ENCODE data around the gene GTPBP1. TPM values are rescaled to one million over a fixed set of nuclear protein-coding genes. Genes with fewer than 3 reads are reported as not detected.

GTPBP1 gene
- total and polyA plus RNA-seq, 2 of the 13 experiments (the other 11 are each of a cell fraction or from before 2014, with no cell fraction given), result 22.3 to 27.0 TPM

GRCh38 chr22:38755155-38755910 lies 49.6 kb downstream of the GTPBP1 start (continued):
- peak; percentile 53; the same call in 1 of the 2 replicates for TF ChIP-seq ZNF280B (CRISPR knock-in tag; IDR thresholded peaks at IDR 0.05; ENCODE audit: borderline replicate concordance)
- TF ChIP-seq ATRX (CRISPR knock-in tag; IDR thresholded peaks at IDR 0.05; ENCODE audit: borderline replicate concordance), result no peak
- peak; percentile 87 for TF ChIP-seq HOXA3 (CRISPR knock-in tag; IDR thresholded peaks at IDR 0.05)
- TF ChIP-seq ZSCAN9 (CRISPR knock-in tag; IDR thresholded peaks at IDR 0.05; ENCODE audit: borderline replicate concordance), result no peak
- TF ChIP-seq HDAC2 (CRISPR knock-in tag; IDR thresholded peaks at IDR 0.05), result peak; percentile 78
- TF ChIP-seq ZNF703 (CRISPR knock-in tag; IDR thresholded peaks at IDR 0.05; ENCODE audit: borderline replicate concordance), result no peak
- TF ChIP-seq ZNF235 (CRISPR knock-in tag; IDR thresholded peaks at IDR 0.05; ENCODE audit: borderline replicate concordance), result peak; percentile 74; the same call in 1 of the 2 replicates
- no peak for TF ChIP-seq PRDM10 (CRISPR knock-in tag; IDR thresholded peaks at IDR 0.05; ENCODE audit: low read depth)
- TF ChIP-seq ZNF30 (CRISPR knock-in tag; IDR thresholded peaks at IDR 0.05), result no peak
- no peak for TF ChIP-seq NFKB2 (CRISPR knock-in tag; IDR thresholded peaks at IDR 0.05; ENCODE audit: borderline replicate concordance)
- no peak for TF ChIP-seq CEBPG (CRISPR knock-in tag; IDR thresholded peaks at IDR 0.05)
- TF ChIP-seq TARDBP (CRISPR knock-in tag; IDR thresholded peaks at IDR 0.05), result peak; percentile 84
- TF ChIP-seq KDM6A (CRISPR knock-in tag; IDR thresholded peaks at IDR 0.05; ENCODE audit: low read depth), result 0 out of 2 replicates have a peak, but pooled peaks have one; percentile 14
- TF ChIP-seq GLMP (CRISPR knock-in tag; IDR thresholded peaks at IDR 0.05; ENCODE audit: borderline replicate concordance), result no peak
- no peak for TF ChIP-seq SP4 (CRISPR knock-in tag; IDR thresholded peaks at IDR 0.05)
- TF ChIP-seq ZKSCAN8 (CRISPR knock-in tag; IDR thresholded peaks at IDR 0.05; ENCODE audit: borderline replicate concordance), result peak; percentile 64; the same call in 1 of the 2 replicates
- no peak; the same call in 1 of the 2 replicates for TF ChIP-seq TAF1 (CRISPR knock-in tag; IDR thresholded peaks at IDR 0.05)
- no peak for TF ChIP-seq HOXA9 (CRISPR knock-in tag; IDR thresholded peaks at IDR 0.05; ENCODE audit: borderline replicate concordance)
- no peak for TF ChIP-seq CENPT (CRISPR knock-in tag; IDR thresholded peaks at IDR 0.05; ENCODE audit: low read depth)
- peak; percentile 94 for TF ChIP-seq HNRNPL (IDR thresholded peaks at IDR 0.05; ENCODE audit: low read depth, low read length)
- TF ChIP-seq KDM5A (IDR thresholded peaks at IDR 0.05; ENCODE audit: borderline replicate concordance, low read length), result no peak
- no peak for TF ChIP-seq MIER3 (CRISPR knock-in tag; IDR thresholded peaks at IDR 0.05; ENCODE audit: borderline replicate concordance)
- TF ChIP-seq ZNF350 (CRISPR knock-in tag; IDR thresholded peaks at IDR 0.05; ENCODE audit: borderline replicate concordance, low read depth), result peak; percentile 15; the same call in 1 of the 2 replicates
- TF ChIP-seq ZNF367 (CRISPR knock-in tag; IDR thresholded peaks at IDR 0.05; ENCODE audit: borderline replicate concordance), result no peak; the same call in 1 of the 2 replicates
